H1 (cell line): ENCODE measurements around the gene TNS2. TPM values are rescaled to one million over a fixed set of nuclear protein-coding genes. Genes with fewer than 3 reads are reported as not detected.

Source experiments
- CTCF ChIA-PET: fragments of 300-600 bp; sonication (Branson Sonifier 250); formaldehyde crosslinking; loops from one replicate; lab custom pipeline; 2021; ENCODE audit not compliant: partially characterized antibody; lab: Charles Lee
- POLR2A ChIA-PET: fragments of 300-600 bp; sonication (Branson Sonifier 250); formaldehyde crosslinking; loops from one replicate; lab custom pipeline; 2021; ENCODE audit warnings: inconsistent platforms; ENCODE audit not compliant: partially characterized antibody; lab: Charles Lee
- DNase-seq, 2 experiments: peaks; one replicate each; pipeline versions ENCODE4 v3.0.0 to v3.0.0-alpha.2; 2010 to 2022; ENCODE audit warnings: low spot score in 2 of 2, low read depth in 1 of 2, mixed read lengths in 1 of 2
- FAIRE-seq: peaks from 2 replicates; lab custom pipeline; 2011; peaks lifted over from hg19 to GRCh38; lab: Jason Lieb, UNC
- H2AFZ ChIP-seq: 2 replicates; pipeline ENCODE4 v1.8.1; 2012; ENCODE audit warnings: low read length, inconsistent platforms
- H2AK5ac ChIP-seq: 2 replicates; pipeline ENCODE4 v1.6.1; 2013; ENCODE audit warnings: low read depth, low read length
- H2BK120ac ChIP-seq: replicated peaks from 2 replicates; pipeline ENCODE3; 2013; ENCODE audit warnings: low read depth, low read length, inconsistent platforms
- H2BK12ac ChIP-seq: 2 replicates; pipeline ENCODE4 v1.6.1; 2013; ENCODE audit warnings: low read depth, low read length
- H2BK15ac ChIP-seq: 2 replicates; pipeline ENCODE4 v1.6.1; 2013; ENCODE audit warnings: low read length
- H2BK20ac ChIP-seq: 2 replicates; pipeline ENCODE4 v1.6.1; 2013; ENCODE audit warnings: low read length
- H2BK5ac ChIP-seq: 2 replicates; pipeline ENCODE4 v1.6.1; 2013; ENCODE audit warnings: low read depth, low read length
- H3K14ac ChIP-seq: 2 replicates; pipeline ENCODE4 v1.6.1; 2013; ENCODE audit warnings: inconsistent platforms; ENCODE audit not compliant: insufficient read length
- H3K18ac ChIP-seq: 2 replicates; pipeline ENCODE4 v1.6.1; 2013; ENCODE audit warnings: low read length; ENCODE audit errors: extremely low read depth
- H3K23ac ChIP-seq: 2 replicates; pipeline ENCODE4 v1.6.1; 2013; ENCODE audit warnings: inconsistent platforms; ENCODE audit not compliant: insufficient read length
- H3K23me2 ChIP-seq: 2 replicates; pipeline ENCODE4 v1.6.1; 2013; ENCODE audit warnings: low read depth, low read length
- H3K27ac ChIP-seq: 2 replicates; pipeline ENCODE4 v1.6.1; 2011; ENCODE audit warnings: low read depth, low read length, inconsistent platforms
- H3K27me3 ChIP-seq, 4 experiments: replicated peaks in 1 of 4; 1 replicate in 1 of 4; 2 replicates in 3 of 4; pipeline versions ENCODE4 v1.6.1 to v1.8.1; 2011 to 2013; ENCODE audit warnings: low read length in 3 of 4, mild to moderate bottlenecking in 3 of 4, inconsistent platforms in 2 of 4, mixed read lengths in 2 of 4, moderate library complexity in 1 of 4; ENCODE audit not compliant: control insufficient read depth in 3 of 4, insufficient read depth in 3 of 4; ENCODE audit errors: extremely low read depth in 1 of 4
- H3K36me3 ChIP-seq, 4 experiments: 2 replicates each; pipeline versions ENCODE4 v1.6.1 to v1.8.1; 2011 to 2013; ENCODE audit warnings: mild to moderate bottlenecking in 4 of 4, low read length in 3 of 4, moderate library complexity in 2 of 4, control low read depth in 1 of 4, inconsistent platforms in 1 of 4; ENCODE audit not compliant: insufficient read depth in 4 of 4, control insufficient read depth in 2 of 4
- H3K4ac ChIP-seq: replicated peaks from 2 replicates; pipeline ENCODE3; 2013; ENCODE audit warnings: low read length, low read depth, mixed read lengths, inconsistent platforms; ENCODE audit not compliant: insufficient read length
- H3K4me1 ChIP-seq, 4 experiments: replicated peaks in 1 of 4; 1 replicate in 1 of 4; 2 replicates in 3 of 4; pipeline versions ENCODE4 v1.6.1 to v1.8.1; 2011 to 2013; ENCODE audit warnings: low read length in 3 of 4, inconsistent platforms in 2 of 4, mixed read lengths in 1 of 4; ENCODE audit not compliant: insufficient read depth in 4 of 4, control insufficient read depth in 3 of 4
- H3K4me2 ChIP-seq, 2 experiments: 2 replicates each; pipeline versions ENCODE4 v1.6.1 to v1.8.1; 2011 to 2013; ENCODE audit warnings: low read depth in 2 of 2, low read length in 2 of 2, control low read depth in 1 of 2, inconsistent platforms in 1 of 2, mild to moderate bottlenecking in 1 of 2; ENCODE audit not compliant: insufficient read depth in 1 of 2
- H3K4me3 ChIP-seq, 4 experiments: fragments of 200-600, 300-600 bp in 1 of 4; sonication (generic), shearing (Covaris generic), sonication (Bioruptor Twin) in 1 of 4; 2 replicates each; pipeline versions ENCODE4 v1.5.1 to v1.8.1; 2011 to 2016; ENCODE audit warnings: low read length in 4 of 4, low read depth in 3 of 4, control low read depth in 2 of 4, inconsistent platforms in 2 of 4, mild to moderate bottlenecking in 2 of 4, mixed read lengths in 1 of 4, moderate library complexity in 1 of 4; ENCODE audit not compliant: insufficient read depth in 2 of 4; ENCODE audit errors: extremely low read depth in 1 of 4
- H3K56ac ChIP-seq: replicated peaks from 2 replicates; pipeline ENCODE3; 2013; ENCODE audit warnings: low read depth, mild to moderate bottlenecking, mixed read lengths, low read length, inconsistent platforms; ENCODE audit not compliant: insufficient read length
- H3K79me1 ChIP-seq: 2 replicates; pipeline ENCODE4 v1.6.1; 2013; ENCODE audit warnings: low read depth, low read length, control low read depth
- H3K79me2 ChIP-seq, 2 experiments: 2 replicates each; pipeline versions ENCODE4 v1.6.1 to v1.8.1; 2012 to 2013; ENCODE audit warnings: low read length in 2 of 2, mild to moderate bottlenecking in 2 of 2, inconsistent platforms in 1 of 2; ENCODE audit not compliant: insufficient read depth in 2 of 2, control insufficient read depth in 1 of 2
- H3K9ac ChIP-seq, 4 experiments: replicated peaks in 1 of 4; 1 replicate in 1 of 4; 2 replicates in 3 of 4; pipeline versions ENCODE4 v1.6.1 to v1.8.1; 2011 to 2013; ENCODE audit warnings: low read depth in 3 of 4, low read length in 3 of 4, control low read depth in 2 of 4, mild to moderate bottlenecking in 2 of 4, moderate library complexity in 2 of 4, inconsistent platforms in 1 of 4; ENCODE audit errors: extremely low read depth in 1 of 4
- H3K9me3 ChIP-seq, 2 experiments: 2 replicates each; pipeline versions ENCODE4 v1.6.1 to v1.8.1; 2012 to 2013; ENCODE audit warnings: mild to moderate bottlenecking in 2 of 2, moderate library complexity in 2 of 2, control low read depth in 1 of 2, inconsistent platforms in 1 of 2, low read depth in 1 of 2, low read length in 1 of 2, mixed read lengths in 1 of 2; ENCODE audit not compliant: insufficient read depth in 2 of 2
- H4K20me1 ChIP-seq, 2 experiments: replicated peaks in 1 of 2; 2 replicates each; pipeline versions ENCODE3 to v1.8.1; 2011 to 2013; ENCODE audit warnings: inconsistent platforms in 2 of 2, low read length in 2 of 2, mild to moderate bottlenecking in 1 of 2; ENCODE audit not compliant: insufficient read depth in 2 of 2, control insufficient read depth in 1 of 2
- H4K5ac ChIP-seq: 2 replicates; pipeline ENCODE4 v1.6.1; 2013; ENCODE audit warnings: low read length, low read depth, mixed read lengths, inconsistent platforms; ENCODE audit not compliant: insufficient read length
- H4K8ac ChIP-seq: 2 replicates; pipeline ENCODE4 v1.8.0; 2013; ENCODE audit warnings: mild to moderate bottlenecking, moderate library complexity, low read length, inconsistent platforms; ENCODE audit not compliant: insufficient read depth; ENCODE audit errors: extremely low read depth
- H4K91ac ChIP-seq: replicated peaks from 2 replicates; pipeline ENCODE3; 2013; ENCODE audit warnings: low read length, mixed read lengths, inconsistent platforms; ENCODE audit not compliant: insufficient read length
- ASH2L ChIP-seq: fragments of 200-600, 300-600 bp; sonication (generic); IDR thresholded peaks from one replicate; pipeline ENCODE4 v1.7.1; 2017; ENCODE audit warnings: low read length
- BACH1 ChIP-seq: IDR thresholded peaks from 2 replicates; pipeline ENCODE4 v1.6.1; 2012; ENCODE audit warnings: low read length, improper control_type of control experiment
- BCL11A ChIP-seq, 2 experiments: IDR thresholded peaks; one replicate each; pipeline ENCODE4 v1.6.1; 2011; ENCODE audit warnings: low read depth in 2 of 2, low read length in 2 of 2, mild to moderate bottlenecking in 2 of 2
- GTF2F1 ChIP-seq: IDR thresholded peaks from 2 replicates; pipeline ENCODE4 v1.6.1; 2012; ENCODE audit warnings: low read depth, low read length, improper control_type of control experiment, borderline replicate concordance
- RAD21 ChIP-seq, 2 experiments: IDR thresholded peaks in 1 of 2; conservative IDR thresholded peaks in 1 of 2; 2 replicates each; pipeline ENCODE4 v1.6.1; 2011; ENCODE audit warnings: low read depth in 2 of 2, low read length in 2 of 2, improper control_type of control experiment in 1 of 2, inconsistent platforms in 1 of 2, mild to moderate bottlenecking in 1 of 2, moderate library complexity in 1 of 2
- WGBS, 2 experiments: shearing (Covaris generic) in 1 of 2; methylation state at CpG; one replicate each; pipeline versions ENCODE4 v1.1.6 to v1.1.7; 2013 to 2015; ENCODE audit warnings: low lambda C conversion rate in 2 of 2, mixed read lengths in 2 of 2, inconsistent platforms in 1 of 2, low coverage in 1 of 2, missing lambda C conversion rate in 1 of 2; ENCODE audit not compliant: insufficient replicate concordance in 2 of 2, insufficient coverage in 1 of 2, insufficient read length in 1 of 2; ENCODE audit errors: extremely low coverage in 1 of 2, missing lambda C conversion rate in 1 of 2; 5-methylcytosine and 5-hydroxymethylcytosine counted together
- polyA plus RNA-seq, 7 experiments: library from polyadenylated mRNA; depleted of rRNA in 3 of 7; stranded (reverse) in 5 of 7; unstranded in 2 of 7; fragments of >200 nt in 5 of 7; fragments of 200-250 nt in 2 of 7; gene quantifications; 1 replicate in 5 of 7; 2 replicates in 1 of 7; 4 replicates in 1 of 7; pipeline versions ENCODE4 v1.2.1 to v1.2.3, GENCODE V29; 2011 to 2013; ENCODE audit warnings: missing spikeins in 2 of 7, mixed read lengths in 2 of 7
- total RNA-seq: library from RNA; stranded (reverse); fragmentation: NEBNext Ultra II Directional; extraction: Animal tissue kit (Norgen Biotek cat#: 25700); gene quantifications from 2 replicates; pipeline ENCODE4 v1.2.1, GENCODE V29; 2021
- TF ChIP-seq, protein P1 (sequence below): IDR thresholded peaks from 2 replicates; pipeline ENCODE4 v1.6.1; 2011; ENCODE audit warnings: low read length, improper control_type of control experiment

The TNS2 gene
- total and polyA plus RNA-seq, 2 of the 8 experiments (the other 6 are each of a cell fraction or from before 2014, with no cell fraction given): 2.8 to 4.7 TPM

DNA sequence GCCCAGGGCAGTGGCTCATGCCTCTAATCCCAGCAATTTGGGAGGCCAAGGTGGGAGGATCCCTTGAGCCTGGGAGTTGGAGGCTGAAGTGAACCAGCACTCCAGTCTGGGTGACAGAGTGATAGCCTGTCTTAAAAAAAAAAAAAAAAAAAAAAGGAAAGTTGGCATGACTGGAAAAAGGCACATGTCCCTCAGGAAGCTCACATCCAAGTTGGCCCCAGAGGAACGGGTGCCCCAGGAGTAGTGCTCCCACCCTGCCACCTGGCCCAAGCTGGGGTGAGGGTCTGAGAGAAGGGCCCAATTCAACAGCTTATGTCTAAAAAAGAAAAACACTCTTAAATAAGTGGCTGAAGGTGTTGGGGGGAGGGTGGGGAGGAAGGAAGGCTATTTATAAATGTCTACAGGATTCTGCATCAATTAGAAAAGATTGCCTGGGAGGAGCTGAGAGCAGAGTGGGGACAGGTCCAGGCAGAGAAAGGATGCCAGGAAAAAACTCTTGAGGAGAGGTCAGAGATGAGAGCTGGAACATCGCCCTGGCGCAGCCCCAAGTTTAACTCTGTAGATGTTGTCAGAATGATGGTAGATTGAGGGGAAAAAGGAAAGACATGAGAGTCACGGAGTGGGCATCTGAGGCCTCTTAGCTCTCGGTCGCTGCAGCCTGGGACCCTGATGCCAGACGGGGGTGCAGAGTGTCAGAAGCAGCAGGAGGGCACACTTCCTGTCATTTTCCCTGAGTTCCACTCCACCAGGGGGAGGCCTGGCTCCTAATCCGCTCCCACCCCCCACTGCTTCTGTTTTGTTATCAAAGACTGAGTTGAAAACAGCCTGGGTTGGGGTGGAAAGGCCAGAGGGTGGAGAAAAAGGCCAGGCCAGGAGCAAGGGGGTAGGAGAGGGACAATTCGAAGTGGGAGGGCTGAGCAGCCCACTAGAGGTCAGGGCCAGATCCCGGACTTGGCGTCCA lies 22.0 kb downstream of the TNS2 start:
- peaks cover 0 to 4% (median 2%) of the 10 kb centered on the region in 4 experiments; a peak in 2 of 8 replicates for H3K36me3 ChIP-seq
- H4K8ac ChIP-seq: peak overlapping the region; percentile 63; the same call in 1 of the 2 replicates
- H2AFZ ChIP-seq: no peak overlapping the region
- DNase-seq (no peak), FAIRE-seq (no peak)
- WGBS, 2 experiments: 73% methylated on average over 11 of the region's 11 CpGs; no CpG with 5 or more reads in 1 of the 2 experiments
- no peak overlapping the region for H3K14ac ChIP-seq
- no peak overlapping the region for H3K56ac ChIP-seq
- H2AK5ac ChIP-seq: no peak overlapping the region
- H3K23me2 ChIP-seq: no peaks in the 10 kb centered on the region
- H3K27ac ChIP-seq: no peak overlapping the region
- no peak overlapping the region for H3K18ac ChIP-seq
- POLR2A ChIA-PET: interaction anchor here (0.9 to 2.4 kb wide), 6 partner anchors 10 to 99 kb away, joined by 3 to 11 read pairs (median 4); partner anchors contain the start of genes IGFBP6 and TNS2
- no peak overlapping the region for H2BK15ac ChIP-seq
- no peak overlapping the region for H3K4ac ChIP-seq
- H3K4me3 ChIP-seq: no peak overlapping the region
- H4K20me1 ChIP-seq: peaks cover 2 to 4% of the 10 kb centered on the region in 2 experiments
- no peak overlapping the region for H2BK5ac ChIP-seq
- H3K9ac ChIP-seq: no peak overlapping the region
- peaks cover 0 to 2% (median under 1%) of the 10 kb centered on the region in 4 experiments; a peak in 2 of 7 replicates for H3K27me3 ChIP-seq
- H3K23ac ChIP-seq: no peak overlapping the region
- H3K4me1 ChIP-seq: peaks cover 4 to 16% (median 10%) of the 10 kb centered on the region in 4 experiments
- H3K9me3 ChIP-seq: no peaks in the 10 kb centered on the region
- no peak overlapping the region for H2BK12ac ChIP-seq
- no peaks in the 10 kb centered on the region for H3K79me2 ChIP-seq
- H4K91ac ChIP-seq: no peak overlapping the region
- H2BK120ac ChIP-seq: no peak overlapping the region
- no peak overlapping the region for H4K5ac ChIP-seq
- no peak overlapping the region for H2BK20ac ChIP-seq
- CTCF ChIA-PET: interaction anchor here (0.7 to 22.4 kb wide), 10 partner anchors 6 to 142 kb away, joined by 3 to 531 read pairs (median 8); partner anchors contain the start of genes IGFBP6, SOAT2 and SPRYD3
- no peaks in the 10 kb centered on the region for H3K79me1 ChIP-seq
- H3K4me2 ChIP-seq: no peak overlapping the region; a peak in 1 of 4 replicates
- TF ChIP-seq ASH2L (no peak), BCL11A (IDR thresholded peaks at IDR 0.05; ENCODE audit: low read depth in 2 of 2, low read length in 2 of 2) (no peak), RAD21 (IDR thresholded peaks at IDR 0.05 in 1 of 2, conservative IDR thresholded peaks at IDR 0.05 in 1 of 2; ENCODE audit: low read depth in 2 of 2, low read length in 2 of 2) (peak in 1 of 2 experiments; percentile 10; a peak in 1 of 4 replicates), BACH1 (peak; percentile 63; the same call in 1 of the 2 replicates), GTF2F1 (no peak)
- TF ChIP-seq, protein P1, sequence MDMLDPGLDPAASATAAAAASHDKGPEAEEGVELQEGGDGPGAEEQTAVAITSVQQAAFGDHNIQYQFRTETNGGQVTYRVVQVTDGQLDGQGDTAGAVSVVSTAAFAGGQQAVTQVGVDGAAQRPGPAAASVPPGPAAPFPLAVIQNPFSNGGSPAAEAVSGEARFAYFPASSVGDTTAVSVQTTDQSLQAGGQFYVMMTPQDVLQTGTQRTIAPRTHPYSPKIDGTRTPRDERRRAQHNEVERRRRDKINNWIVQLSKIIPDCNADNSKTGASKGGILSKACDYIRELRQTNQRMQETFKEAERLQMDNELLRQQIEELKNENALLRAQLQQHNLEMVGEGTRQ: no peak
